HepG2 (cell line): Measurements from ENCODE around the gene LRRFIP2. TPM values are rescaled to one million over a fixed set of nuclear protein-coding genes. Genes with fewer than 3 reads are reported as not detected.

ENCODE experiments used
- ATAC-seq: fragments of 200-7000 bp; cut with Tn5 transposase; 3 replicates; pipeline ENCODE4 v1.9.1; 2020; ENCODE audit warnings: mild to moderate bottlenecking, moderate library complexity
- BruUV-seq: library from RNA; stranded (reverse); fragments of 400-500 nt; replicated peaks from 2 replicates; lab custom pipeline; 2021; lab: Mats Ljungman, UMichigan
- CTCF ChIA-PET: fragments of 300-600 bp; formaldehyde crosslinking; extraction: SDS; loops from one replicate; lab custom pipeline; 2021; ENCODE audit warnings: low total read pairs, inconsistent platforms, low intra/inter-chr PET ratio; lab: Yijun Ruan, JAX
- POLR2A ChIA-PET: fragments of 350-600 bp; sonication (Branson Sonifier 250); formaldehyde crosslinking; loops from one replicate; lab custom pipeline; 2020; ENCODE audit warnings: antibody characterized with exemption, inconsistent platforms; lab: Yijun Ruan, JAX
- DNase-seq: peaks from one replicate; pipeline ENCODE4 v3.0.0-alpha.2; 2015; ENCODE audit warnings: low spot score
- FAIRE-seq: peaks from 3 replicates; lab custom pipeline; 2011; peaks lifted over from hg19 to GRCh38; lab: Jason Lieb, UNC
- H2AFZ ChIP-seq: one replicate; pipeline ENCODE4 v1.6.1; 2011; ENCODE audit warnings: low read length, inconsistent platforms
- H3K27ac ChIP-seq: fragments of 300-600 bp; 3 replicates; pipeline ENCODE4 v1.8.0; 2011; ENCODE audit warnings: mixed run types, mild to moderate bottlenecking, mixed read lengths, low read length, inconsistent platforms; ENCODE audit not compliant: insufficient read depth; ENCODE audit errors: extremely low read length
- H3K27me3 ChIP-seq, 2 experiments: fragments of 200-600 bp in 1 of 2; 2 replicates in 1 of 2; 3 replicates in 1 of 2; pipeline versions ENCODE4 v1.6.0 to v1.8.0; 2011; ENCODE audit warnings: low read length in 2 of 2, mild to moderate bottlenecking in 2 of 2, moderate library complexity in 2 of 2, inconsistent platforms in 1 of 2; ENCODE audit not compliant: insufficient read depth in 2 of 2, control insufficient read depth in 1 of 2
- H3K36me3 ChIP-seq, 2 experiments: fragments of 200-600 bp in 1 of 2; replicated peaks in 1 of 2; 2 replicates in 1 of 2; 3 replicates in 1 of 2; pipeline versions ENCODE4 v1.5.1 to v1.8.0; 2011; ENCODE audit warnings: low read length in 2 of 2, inconsistent platforms in 1 of 2; ENCODE audit not compliant: insufficient read depth in 2 of 2, control insufficient read depth in 1 of 2
- H3K4me1 ChIP-seq: 2 replicates; pipeline ENCODE4 v1.5.1; 2012; ENCODE audit warnings: low read length, inconsistent platforms; ENCODE audit not compliant: insufficient read depth
- H3K4me2 ChIP-seq: 2 replicates; pipeline ENCODE4 v1.6.0; 2011; ENCODE audit warnings: low read depth, low read length, inconsistent platforms
- H3K4me3 ChIP-seq, 3 experiments: fragments of 200-600 bp in 1 of 3; sonication (generic), shearing (Covaris generic) in 1 of 3; replicated peaks in 1 of 3; 2 replicates each; pipeline ENCODE4 v1.5.1; 2011 to 2016; ENCODE audit warnings: low read length in 3 of 3, inconsistent platforms in 2 of 3, low read depth in 2 of 3, mild to moderate bottlenecking in 2 of 3, control low read depth in 1 of 3, mixed read lengths in 1 of 3; ENCODE audit not compliant: insufficient read depth in 1 of 3
- H3K79me2 ChIP-seq: one replicate; pipeline ENCODE4 v1.6.1; 2011; ENCODE audit warnings: low read length, inconsistent platforms; ENCODE audit not compliant: insufficient read depth
- H3K9ac ChIP-seq: 2 replicates; pipeline ENCODE4 v1.6.0; 2011; ENCODE audit warnings: mild to moderate bottlenecking, low read depth, low read length, inconsistent platforms; ENCODE audit not compliant: insufficient read depth
- H3K9me3 ChIP-seq: 2 replicates; pipeline ENCODE4 v1.5.1; 2012; ENCODE audit warnings: mild to moderate bottlenecking, low read length
- H4K20me1 ChIP-seq: 2 replicates; pipeline ENCODE4 v1.6.0; 2011; ENCODE audit warnings: inconsistent platforms, mild to moderate bottlenecking, low read length, moderate library complexity; ENCODE audit not compliant: insufficient read depth
- GABPA ChIP-seq, 2 experiments: IDR thresholded peaks; 2 replicates each; pipeline ENCODE4 v1.6.1; 2011 to 2016; ENCODE audit warnings: low read depth in 2 of 2, low read length in 1 of 2, missing biosample characterization in 1 of 2, missing genetic modification characterization in 1 of 2
- GLI4 ChIP-seq: sonication (generic); formaldehyde crosslinking; IDR thresholded peaks from 2 replicates; pipeline ENCODE4 v1.5.1; 2020; ENCODE audit warnings: missing genetic modification reagents, mild to moderate bottlenecking, moderate library complexity, borderline replicate concordance
- JUNB ChIP-seq: sonication (generic); formaldehyde crosslinking; IDR thresholded peaks from 2 replicates; pipeline ENCODE4 v1.8.0; 2022; ENCODE audit warnings: missing genetic modification reagents, mild to moderate bottlenecking, borderline replicate concordance
- NCOA2 ChIP-seq: sonication (generic); formaldehyde crosslinking; IDR thresholded peaks from 2 replicates; pipeline ENCODE4 v1.8.0; 2022; ENCODE audit warnings: inconsistent platforms
- NFKBIZ ChIP-seq: IDR thresholded peaks from 2 replicates; pipeline ENCODE4 v1.6.1; 2018; ENCODE audit warnings: missing genetic modification reagents, missing compliant biosample characterization
- PHF20 ChIP-seq: sonication (generic); formaldehyde crosslinking; IDR thresholded peaks from 2 replicates; pipeline ENCODE4 v1.5.0; 2020; ENCODE audit warnings: mild to moderate bottlenecking, missing genetic modification reagents
- PHF21A ChIP-seq: sonication (generic); formaldehyde crosslinking; IDR thresholded peaks from 2 replicates; pipeline ENCODE4 v1.5.0; 2020; ENCODE audit warnings: mild to moderate bottlenecking, missing genetic modification reagents
- POLR2A ChIP-seq, 2 experiments: IDR thresholded peaks; 2 replicates each; pipeline ENCODE4 v1.6.1; 2011; ENCODE audit warnings: low read depth in 2 of 2, low read length in 2 of 2, mild to moderate bottlenecking in 1 of 2, moderate library complexity in 1 of 2; ENCODE audit not compliant: insufficient read depth in 1 of 2
- SAP130 ChIP-seq: IDR thresholded peaks from 2 replicates; pipeline ENCODE4 v1.6.1; 2016; ENCODE audit warnings: low read depth
- TBL1XR1 ChIP-seq: fragments of 150-350 bp; IDR thresholded peaks from 2 replicates; pipeline ENCODE4 v1.6.1; 2014; ENCODE audit warnings: borderline replicate concordance, low read length; ENCODE audit not compliant: partially characterized antibody
- TOE1 ChIP-seq: sonication (generic); formaldehyde crosslinking; IDR thresholded peaks from 2 replicates; pipeline ENCODE4 v1.4.0; 2020; ENCODE audit warnings: mild to moderate bottlenecking, missing genetic modification reagents
- ZNF17 ChIP-seq: sonication (generic); formaldehyde crosslinking; IDR thresholded peaks from 2 replicates; pipeline ENCODE4 v1.5.0; 2020; ENCODE audit warnings: mild to moderate bottlenecking, missing genetic modification reagents
- ZNF501 ChIP-seq: sonication (generic); formaldehyde crosslinking; IDR thresholded peaks from 2 replicates; pipeline ENCODE4 v1.5.1; 2020; ENCODE audit warnings: mild to moderate bottlenecking, moderate library complexity, missing genetic modification reagents
- ZNF574 ChIP-seq: sonication (generic); formaldehyde crosslinking; IDR thresholded peaks from 2 replicates; pipeline ENCODE4 v1.4.0; 2020; ENCODE audit warnings: missing genetic modification reagents
- WGBS: methylation state at CpG from one replicate; pipeline ENCODE4 v1.1.6; 2017; ENCODE audit warnings: low lambda C conversion rate; 5-methylcytosine and 5-hydroxymethylcytosine counted together
- in situ Hi-C: cut with HindIII; loops from 2 replicates; pipeline ENCODE4 v1.10.0; 2017; ENCODE audit warnings: low pct_unique_long_range_greater_than_20kb; ENCODE audit not compliant: extremely low pct_ligation_motif_present
- intact Hi-C: fragments of 100-400 bp; cut with micrococcal nuclease; formaldehyde crosslinking; loops from one replicate; pipeline ENCODE4 v1.10.0; 2022; ENCODE audit not compliant: unreplicated experiment
- polyA plus RNA-seq, 8 experiments: library from polyadenylated mRNA; depleted of rRNA in 3 of 8; stranded (reverse) in 7 of 8; unstranded in 1 of 8; fragments of >200 nt; fragmentation: Illumina TruSeq in 4 of 8; extraction: Trizol in 4 of 8; gene quantifications; 2 replicates each; pipeline versions ENCODE4 v1.2.1 to v1.2.3, GENCODE V29; 2011 to 2016; ENCODE audit warnings: low read depth in 4 of 8, missing spikeins in 1 of 8, mixed read lengths in 1 of 8; ENCODE audit not compliant: insufficient read depth in 1 of 8
- total RNA-seq, 5 experiments: library from RNA; depleted of rRNA; stranded (reverse); fragments of >200 nt; fragmentation: Illumina TruSeq; extraction: Trizol; gene quantifications; 2 replicates each; pipeline ENCODE4 v1.2.3, GENCODE V29; 2016; ENCODE audit warnings: low read depth in 1 of 5
- TF ChIP-seq, protein P1 (sequence below): IDR thresholded peaks from 2 replicates; pipeline ENCODE4 v1.6.1; 2016; ENCODE audit warnings: mild to moderate bottlenecking
- TF ChIP-seq, protein P2 (sequence below): IDR thresholded peaks from 2 replicates; pipeline ENCODE4 v1.6.1; 2016; ENCODE audit warnings: missing compliant biosample characterization, missing genetic modification reagents, borderline replicate concordance
- TF ChIP-seq, protein P3 (sequence below): fragments of 450-650 bp; IDR thresholded peaks from 2 replicates; pipeline ENCODE4 v1.6.1; 2017
- TF ChIP-seq, protein P4 (sequence below): IDR thresholded peaks from 2 replicates; pipeline ENCODE4 v1.6.1; 2018; ENCODE audit warnings: missing genetic modification reagents

LRRFIP2 gene
- total and polyA plus RNA-seq, 2 of the 13 experiments (the other 11 are each of a cell fraction or from before 2014, with no cell fraction given) = 13.5 to 32.2 TPM

DNA sequence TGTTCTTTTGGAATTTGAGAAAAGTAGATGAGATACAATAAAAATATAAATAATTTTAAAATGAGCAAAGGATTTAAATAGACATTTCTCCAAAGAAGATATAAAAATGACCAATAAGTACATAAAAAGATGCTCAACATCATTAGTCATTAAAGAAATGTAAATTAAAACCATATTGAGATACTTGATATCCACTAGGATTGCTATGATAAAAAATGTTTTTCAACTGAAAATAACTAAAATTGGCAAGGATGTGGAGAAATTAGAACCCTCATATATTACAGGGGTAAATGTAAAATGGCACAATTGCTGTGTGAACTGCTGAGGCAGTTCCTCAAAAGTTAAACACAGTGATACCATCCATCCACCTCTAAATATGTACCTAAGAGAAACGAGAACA is 38.8 kb downstream of the LRRFIP2 start (continued):
- TF ChIP-seq, protein P1, sequence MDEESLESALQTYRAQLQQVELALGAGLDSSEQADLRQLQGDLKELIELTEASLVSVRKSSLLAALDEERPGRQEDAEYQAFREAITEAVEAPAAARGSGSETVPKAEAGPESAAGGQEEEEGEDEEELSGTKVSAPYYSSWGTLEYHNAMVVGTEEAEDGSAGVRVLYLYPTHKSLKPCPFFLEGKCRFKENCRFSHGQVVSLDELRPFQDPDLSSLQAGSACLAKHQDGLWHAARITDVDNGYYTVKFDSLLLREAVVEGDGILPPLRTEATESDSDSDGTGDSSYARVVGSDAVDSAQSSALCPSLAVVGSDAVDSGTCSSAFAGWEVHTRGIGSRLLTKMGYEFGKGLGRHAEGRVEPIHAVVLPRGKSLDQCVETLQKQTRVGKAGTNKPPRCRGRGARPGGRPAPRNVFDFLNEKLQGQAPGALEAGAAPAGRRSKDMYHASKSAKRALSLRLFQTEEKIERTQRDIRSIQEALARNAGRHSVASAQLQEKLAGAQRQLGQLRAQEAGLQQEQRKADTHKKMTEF (CRISPR knock-in tag) = no peak
- TF ChIP-seq SAP130 (CRISPR knock-in tag) (no peak), TOE1 (no peak), ZNF17 (CRISPR knock-in tag) (no peak), GLI4 (no peak), ZNF574 (CRISPR knock-in tag) (no peak)
- TF ChIP-seq, protein P2, sequence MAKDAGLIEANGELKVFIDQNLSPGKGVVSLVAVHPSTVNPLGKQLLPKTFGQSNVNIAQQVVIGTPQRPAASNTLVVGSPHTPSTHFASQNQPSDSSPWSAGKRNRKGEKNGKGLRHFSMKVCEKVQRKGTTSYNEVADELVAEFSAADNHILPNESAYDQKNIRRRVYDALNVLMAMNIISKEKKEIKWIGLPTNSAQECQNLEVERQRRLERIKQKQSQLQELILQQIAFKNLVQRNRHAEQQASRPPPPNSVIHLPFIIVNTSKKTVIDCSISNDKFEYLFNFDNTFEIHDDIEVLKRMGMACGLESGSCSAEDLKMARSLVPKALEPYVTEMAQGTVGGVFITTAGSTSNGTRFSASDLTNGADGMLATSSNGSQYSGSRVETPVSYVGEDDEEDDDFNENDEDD = no peak

- intact Hi-C loops = no loop called here
- peaks cover 10% of the 10 kb centered on the region for H3K4me1 ChIP-seq
- WGBS = 97% methylated on average over 1 of the region's 1 CpG
- BruUV-seq = no TSS peak
- no peak overlapping the region for H3K4me3 ChIP-seq
- H3K27me3 ChIP-seq = no peaks in the 10 kb centered on the region; a peak in 1 of 5 replicates
- no peak for FAIRE-seq
- no peaks in the 10 kb centered on the region for H3K36me3 ChIP-seq
- no peaks in the 10 kb centered on the region for H3K9me3 ChIP-seq
- no peak overlapping the region for H3K9ac ChIP-seq
- no peak for ATAC-seq
- H4K20me1 ChIP-seq = no peaks in the 10 kb centered on the region
- H2AFZ ChIP-seq = no peak overlapping the region
- no peak for DNase-seq
- ChIA-PET CTCF (no interaction called here), POLR2A (no interaction called here)
- in situ Hi-C loops = no loop called here
- no peak overlapping the region for H3K27ac ChIP-seq
- H3K4me2 ChIP-seq = no peak overlapping the region
- peaks cover 8% of the 10 kb centered on the region for H3K79me2 ChIP-seq
- TF ChIP-seq, protein P3, sequence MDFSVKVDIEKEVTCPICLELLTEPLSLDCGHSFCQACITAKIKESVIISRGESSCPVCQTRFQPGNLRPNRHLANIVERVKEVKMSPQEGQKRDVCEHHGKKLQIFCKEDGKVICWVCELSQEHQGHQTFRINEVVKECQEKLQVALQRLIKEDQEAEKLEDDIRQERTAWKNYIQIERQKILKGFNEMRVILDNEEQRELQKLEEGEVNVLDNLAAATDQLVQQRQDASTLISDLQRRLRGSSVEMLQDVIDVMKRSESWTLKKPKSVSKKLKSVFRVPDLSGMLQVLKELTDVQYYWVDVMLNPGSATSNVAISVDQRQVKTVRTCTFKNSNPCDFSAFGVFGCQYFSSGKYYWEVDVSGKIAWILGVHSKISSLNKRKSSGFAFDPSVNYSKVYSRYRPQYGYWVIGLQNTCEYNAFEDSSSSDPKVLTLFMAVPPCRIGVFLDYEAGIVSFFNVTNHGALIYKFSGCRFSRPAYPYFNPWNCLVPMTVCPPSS = no peak
- TF ChIP-seq PHF20 (CRISPR knock-in tag) = no peak
- TF ChIP-seq JUNB (CRISPR knock-in tag) = no peak
- TF ChIP-seq GABPA (IDR thresholded peaks at IDR 0.05; ENCODE audit: low read depth, low read length) = no peak
- no peak for TF ChIP-seq GABPA (CRISPR knock-in tag; IDR thresholded peaks at IDR 0.05; ENCODE audit: low read depth)
- no peak for TF ChIP-seq PHF21A
- TF ChIP-seq POLR2A (IDR thresholded peaks at IDR 0.05; ENCODE audit: insufficient read depth in 1 of 2, low read depth in 2 of 2, low read length in 2 of 2) = no peak
- TF ChIP-seq NFKBIZ (CRISPR knock-in tag) = no peak
- TF ChIP-seq, protein P4, sequence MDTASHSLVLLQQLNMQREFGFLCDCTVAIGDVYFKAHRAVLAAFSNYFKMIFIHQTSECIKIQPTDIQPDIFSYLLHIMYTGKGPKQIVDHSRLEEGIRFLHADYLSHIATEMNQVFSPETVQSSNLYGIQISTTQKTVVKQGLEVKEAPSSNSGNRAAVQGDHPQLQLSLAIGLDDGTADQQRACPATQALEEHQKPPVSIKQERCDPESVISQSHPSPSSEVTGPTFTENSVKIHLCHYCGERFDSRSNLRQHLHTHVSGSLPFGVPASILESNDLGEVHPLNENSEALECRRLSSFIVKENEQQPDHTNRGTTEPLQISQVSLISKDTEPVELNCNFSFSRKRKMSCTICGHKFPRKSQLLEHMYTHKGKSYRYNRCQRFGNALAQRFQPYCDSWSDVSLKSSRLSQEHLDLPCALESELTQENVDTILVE (CRISPR knock-in tag) = no peak
- TF ChIP-seq TBL1XR1 = no peak
- TF ChIP-seq NCOA2 (CRISPR knock-in tag) = no peak
- TF ChIP-seq ZNF501 (CRISPR knock-in tag) = no peak
These were observed 42.0 kb downstream of the LRRFIP2 start for GRCh38 chr3:37132334-37132733.
